H1 (cell line): ENCODE results near the gene PGGHG.

Source experiments
- EP300 ChIP-seq, 2 experiments: IDR thresholded peaks; 1 replicate in 1 of 2; 2 replicates in 1 of 2; pipeline ENCODE4 v1.6.1; 2011 to 2012; ENCODE audit warnings: low read depth in 2 of 2, low read length in 2 of 2, mild to moderate bottlenecking in 2 of 2, borderline replicate concordance in 1 of 2, inconsistent platforms in 1 of 2, moderate library complexity in 1 of 2
- EZH2 ChIP-seq: fragments of 200-600 bp; sonication (generic); IDR thresholded peaks from 2 replicates; pipeline ENCODE4 v1.7.1; 2012; ENCODE audit warnings: low read depth, mild to moderate bottlenecking, moderate library complexity, low read length, inconsistent platforms; ENCODE audit not compliant: severe bottlenecking
- JUND ChIP-seq: IDR thresholded peaks from 2 replicates; pipeline ENCODE4 v1.6.1; 2011; ENCODE audit warnings: mild to moderate bottlenecking, improper control_type of control experiment, low read length
- KDM5A ChIP-seq: fragments of 200-600 bp; IDR thresholded peaks from 2 replicates; pipeline ENCODE4 v1.7.1; 2012; ENCODE audit warnings: mild to moderate bottlenecking, low read length, inconsistent platforms, mixed read lengths
- POLR2A ChIP-seq, 2 experiments: IDR thresholded peaks; 1 replicate in 1 of 2; 2 replicates in 1 of 2; pipeline ENCODE4 v1.6.1; 2011; ENCODE audit warnings: low read depth in 2 of 2, low read length in 2 of 2, mild to moderate bottlenecking in 2 of 2; ENCODE audit errors: control extremely low read depth in 1 of 2
- POLR2AphosphoS5 ChIP-seq: IDR thresholded peaks from 2 replicates; pipeline ENCODE4 v1.6.1; 2011; ENCODE audit warnings: low read depth, low read length
- TAF7 ChIP-seq: optimal IDR thresholded peaks from 2 replicates; pipeline ENCODE3; 2011; ENCODE audit warnings: low read depth, mild to moderate bottlenecking, inconsistent platforms, low read length, moderate library complexity, borderline replicate concordance
- ZNF274 ChIP-seq: IDR thresholded peaks from 2 replicates; pipeline ENCODE4 v1.7.0; 2012; ENCODE audit warnings: low read length, borderline replicate concordance; ENCODE audit errors: extremely low read depth
- TF ChIP-seq, protein P1 (sequence below), 3 experiments: IDR thresholded peaks; 1 replicate in 2 of 3; 2 replicates in 1 of 3; pipeline versions ENCODE4 v1.5.1 to v1.6.1; 2011; ENCODE audit warnings: low read length in 3 of 3, mild to moderate bottlenecking in 3 of 3, inconsistent platforms in 2 of 3, low read depth in 1 of 3, moderate library complexity in 1 of 3; ENCODE audit not compliant: insufficient read depth in 1 of 3; ENCODE audit errors: control extremely low read depth in 1 of 3

DNA sequence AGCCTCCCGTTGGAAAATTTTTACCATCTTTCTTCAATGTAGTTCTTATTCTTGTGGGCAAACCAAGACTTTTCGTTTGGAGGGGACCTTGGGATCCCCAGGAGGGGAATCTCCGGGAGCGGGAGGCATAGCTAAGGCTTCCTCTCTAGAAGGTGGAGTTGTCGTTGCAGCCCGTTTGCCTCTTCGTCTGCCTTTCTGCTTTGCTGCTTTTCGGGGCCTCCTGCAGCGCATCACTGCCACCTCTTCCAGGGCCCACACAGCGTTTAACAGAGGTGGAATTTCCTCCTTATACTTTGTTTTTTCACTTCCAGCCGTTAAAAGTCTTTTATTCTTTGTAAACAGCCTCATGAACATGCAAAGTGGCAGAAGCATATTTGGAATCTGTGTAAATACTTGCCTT, 35.2 kb downstream of the PGGHG start:
- TF ChIP-seq, protein P1, sequence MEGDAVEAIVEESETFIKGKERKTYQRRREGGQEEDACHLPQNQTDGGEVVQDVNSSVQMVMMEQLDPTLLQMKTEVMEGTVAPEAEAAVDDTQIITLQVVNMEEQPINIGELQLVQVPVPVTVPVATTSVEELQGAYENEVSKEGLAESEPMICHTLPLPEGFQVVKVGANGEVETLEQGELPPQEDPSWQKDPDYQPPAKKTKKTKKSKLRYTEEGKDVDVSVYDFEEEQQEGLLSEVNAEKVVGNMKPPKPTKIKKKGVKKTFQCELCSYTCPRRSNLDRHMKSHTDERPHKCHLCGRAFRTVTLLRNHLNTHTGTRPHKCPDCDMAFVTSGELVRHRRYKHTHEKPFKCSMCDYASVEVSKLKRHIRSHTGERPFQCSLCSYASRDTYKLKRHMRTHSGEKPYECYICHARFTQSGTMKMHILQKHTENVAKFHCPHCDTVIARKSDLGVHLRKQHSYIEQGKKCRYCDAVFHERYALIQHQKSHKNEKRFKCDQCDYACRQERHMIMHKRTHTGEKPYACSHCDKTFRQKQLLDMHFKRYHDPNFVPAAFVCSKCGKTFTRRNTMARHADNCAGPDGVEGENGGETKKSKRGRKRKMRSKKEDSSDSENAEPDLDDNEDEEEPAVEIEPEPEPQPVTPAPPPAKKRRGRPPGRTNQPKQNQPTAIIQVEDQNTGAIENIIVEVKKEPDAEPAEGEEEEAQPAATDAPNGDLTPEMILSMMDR (IDR thresholded peaks at IDR 0.05; ENCODE audit: control extremely low read depth in 1 of 3, insufficient read depth in 1 of 3, low read depth in 1 of 3, low read length in 3 of 3), result no peak
- TF ChIP-seq TAF7 (no peak), POLR2AphosphoS5 (no peak), EZH2 (no peak), POLR2A (IDR thresholded peaks at IDR 0.05; ENCODE audit: control extremely low read depth in 1 of 2, low read depth in 2 of 2, low read length in 2 of 2) (no peak), KDM5A (no peak), ZNF274 (no peak), JUND (no peak), EP300 (IDR thresholded peaks at IDR 0.05; ENCODE audit: borderline replicate concordance in 1 of 2, low read depth in 2 of 2, low read length in 2 of 2) (no peak)
